GM15510 (cell line): ENCODE data around the gene ACTBL2.

ENCODE experiments used
- POLR2A ChIP-seq: IDR thresholded peaks from 3 replicates; pipeline ENCODE4 v1.6.1; 2011; ENCODE audit warnings: borderline replicate concordance; ENCODE audit not compliant: insufficient read length; ENCODE audit errors: extremely low read depth

The ACTBL2 gene

GRCh38 chr5:57482671-57483106, at the start of gene ACTBL2:
TSS of gene ACTBL2 (minus strand) at chr5:57482811. CDS start at chr5:57482707, 104 bp downstream.
- TF ChIP-seq POLR2A, result no peak

GRCh38 chr5:57531333-57531732, 48.7 kb upstream of the ACTBL2 start:
- no peak for TF ChIP-seq POLR2A

GRCh38 chr5:57529864-57530263, 47.3 kb upstream of the ACTBL2 start:
- no peak for TF ChIP-seq POLR2A

- TF ChIP-seq POLR2A, result no peak
These were observed 45.3 kb upstream of the ACTBL2 start for GRCh38 chr5:57527870-57528269.

- no peak for TF ChIP-seq POLR2A
These were observed 41.9 kb upstream of the ACTBL2 start for GRCh38 chr5:57524348-57525060.

GRCh38 chr5:57517250-57517649, 34.6 kb upstream of the ACTBL2 start:
- no peak for TF ChIP-seq POLR2A

- no peak for TF ChIP-seq POLR2A
These were observed 31.2 kb upstream of the ACTBL2 start for GRCh38 chr5:57513785-57514184.

GRCh38 chr5:57511321-57511720, 28.7 kb upstream of the ACTBL2 start:
- no peak for TF ChIP-seq POLR2A

GRCh38 chr5:57509501-57510260, 27.1 kb upstream of the ACTBL2 start:
- TF ChIP-seq POLR2A, result no peak

- no peak for TF ChIP-seq POLR2A
These were observed 25.6 kb upstream of the ACTBL2 start for GRCh38 chr5:57508211-57508610.

- no peak for TF ChIP-seq POLR2A
These were observed 22.9 kb upstream of the ACTBL2 start for GRCh38 chr5:57505272-57506200.

- no peak for TF ChIP-seq POLR2A
These were observed 21.7 kb upstream of the ACTBL2 start for GRCh38 chr5:57504357-57504756.

- TF ChIP-seq POLR2A, result no peak
These were observed 20.8 kb upstream of the ACTBL2 start for GRCh38 chr5:57503433-57503832.

- no peak for TF ChIP-seq POLR2A
These were observed 19.0 kb upstream of the ACTBL2 start for GRCh38 chr5:57501414-57502201.

- no peak for TF ChIP-seq POLR2A
These were observed 16.8 kb upstream of the ACTBL2 start for GRCh38 chr5:57499262-57500050.
